ENCODE results near the gene BAHD1.

BAHD1 gene

GRCh38 chr15:40435023-40435709 lies 5.6 kb upstream of the BAHD1 start:
- 0 out of 2 replicates have a peak, but pooled peaks cover under 1% of the 10 kb centered on the region for H3K79me2 ChIP-seq (ENCODE audit: insufficient read depth, low read length)
- no peak overlapping the region for H3K4me2 ChIP-seq (ENCODE audit: low read depth, low read length, poor library complexity, severe bottlenecking)
- H3K27me3 ChIP-seq (ENCODE audit: insufficient read depth, low read length, poor library complexity, severe bottlenecking): no peaks in the 10 kb centered on the region
- no peak for TF ChIP-seq EZH2phosphoT487 (IDR thresholded peaks at IDR 0.05; ENCODE audit: borderline replicate concordance)
- no peak for TF ChIP-seq CTCF (conservative IDR thresholded peaks at IDR 0.05; ENCODE audit: low read length)
- no peaks in the 10 kb centered on the region for H3K9me2 ChIP-seq (replicated peaks; ENCODE audit: low read depth, low read length)
- H3K9me3 ChIP-seq (ENCODE audit: insufficient read depth, low read depth, low read length): no peaks in the 10 kb centered on the region
- peaks cover 7% of the 10 kb centered on the region for H3K4me1 ChIP-seq (ENCODE audit: insufficient read depth, low read length, poor library complexity, severe bottlenecking)
- no peaks in the 10 kb centered on the region for H3F3A ChIP-seq (ENCODE audit: low read depth)
- no peaks in the 10 kb centered on the region for H4K20me1 ChIP-seq (ENCODE audit: insufficient read depth, low read length, poor library complexity, severe bottlenecking)
- H3K36me3 ChIP-seq (ENCODE audit: insufficient read depth, low read length): no peaks in the 10 kb centered on the region
- no peak overlapping the region for H2AFZ ChIP-seq (ENCODE audit: low read length)
- no peak overlapping the region for H3K9ac ChIP-seq (ENCODE audit: low read depth, low read length, poor library complexity, severe bottlenecking)
- H3K4me3 ChIP-seq (ENCODE audit: low read length, poor library complexity, severe bottlenecking): no peak overlapping the region

GRCh38 chr15:40435710-40436089 lies 5.1 kb upstream of the BAHD1 start:
- H3K36me3 ChIP-seq (ENCODE audit: insufficient read depth, low read length): no peaks in the 10 kb centered on the region
- H3K27me3 ChIP-seq (ENCODE audit: insufficient read depth, low read length, poor library complexity, severe bottlenecking): no peaks in the 10 kb centered on the region
- peaks cover 9% of the 10 kb centered on the region for H3K4me1 ChIP-seq (ENCODE audit: insufficient read depth, low read length, poor library complexity, severe bottlenecking)
- no peak overlapping the region for H3K9ac ChIP-seq (ENCODE audit: low read depth, low read length, poor library complexity, severe bottlenecking)
- no peak overlapping the region for H2AFZ ChIP-seq (ENCODE audit: low read length)
- no peaks in the 10 kb centered on the region for H3K9me3 ChIP-seq (ENCODE audit: insufficient read depth, low read depth, low read length)
- TF ChIP-seq EZH2phosphoT487 (IDR thresholded peaks at IDR 0.05; ENCODE audit: borderline replicate concordance) (no peak), CTCF (conservative IDR thresholded peaks at IDR 0.05; ENCODE audit: low read length) (no peak)
- no peaks in the 10 kb centered on the region for H4K20me1 ChIP-seq (ENCODE audit: insufficient read depth, low read length, poor library complexity, severe bottlenecking)
- H3K9me2 ChIP-seq (replicated peaks; ENCODE audit: low read depth, low read length): no peaks in the 10 kb centered on the region
- 0 out of 2 replicates have a peak, but pooled peaks cover 3% of the 10 kb centered on the region for H3K79me2 ChIP-seq (ENCODE audit: insufficient read depth, low read length)
- H3F3A ChIP-seq (ENCODE audit: low read depth): no peaks in the 10 kb centered on the region
- no peak overlapping the region for H3K4me2 ChIP-seq (ENCODE audit: low read depth, low read length, poor library complexity, severe bottlenecking)
- no peak overlapping the region for H3K4me3 ChIP-seq (ENCODE audit: low read length, poor library complexity, severe bottlenecking)

- H2AFZ ChIP-seq (ENCODE audit: low read length): no peak overlapping the region
- H3K4me2 ChIP-seq (ENCODE audit: low read depth, low read length, poor library complexity, severe bottlenecking): no peak overlapping the region
- H3K36me3 ChIP-seq (ENCODE audit: insufficient read depth, low read length): no peaks in the 10 kb centered on the region
- H3K79me2 ChIP-seq (ENCODE audit: insufficient read depth, low read length): peaks cover 6% of the 10 kb centered on the region; the same call in 1 of the 2 replicates
- TF ChIP-seq CTCF (conservative IDR thresholded peaks at IDR 0.05; ENCODE audit: low read length) (no peak), EZH2phosphoT487 (IDR thresholded peaks at IDR 0.05; ENCODE audit: borderline replicate concordance) (no peak)
- no peak overlapping the region for H3K9ac ChIP-seq (ENCODE audit: low read depth, low read length, poor library complexity, severe bottlenecking)
- no peaks in the 10 kb centered on the region for H3F3A ChIP-seq (ENCODE audit: low read depth)
- no peaks in the 10 kb centered on the region for H3K27me3 ChIP-seq (ENCODE audit: insufficient read depth, low read length, poor library complexity, severe bottlenecking)
- H3K4me1 ChIP-seq (ENCODE audit: insufficient read depth, low read length, poor library complexity, severe bottlenecking): peaks cover 9% of the 10 kb centered on the region
- no peak overlapping the region for H3K4me3 ChIP-seq (ENCODE audit: low read length, poor library complexity, severe bottlenecking)
- H4K20me1 ChIP-seq (ENCODE audit: insufficient read depth, low read length, poor library complexity, severe bottlenecking): no peaks in the 10 kb centered on the region
- H3K9me2 ChIP-seq (replicated peaks; ENCODE audit: low read depth, low read length): no peaks in the 10 kb centered on the region
- H3K9me3 ChIP-seq (ENCODE audit: insufficient read depth, low read depth, low read length): no peaks in the 10 kb centered on the region
These were observed 4.4 kb upstream of the BAHD1 start for GRCh38 chr15:40436116-40436891.

Data from Loucy (cell line).